AG04449 (cell line): ENCODE measurements around the gene IMMP2L.

Experiments used
- CTCF ChIA-PET: fragments of 350-600 bp; formaldehyde crosslinking; extraction: SDS; loops from one replicate; lab custom pipeline; 2021; ENCODE audit warnings: antibody characterized with exemption; lab: Yijun Ruan, JAX
- POLR2A ChIA-PET: fragments of 400-600, 350-600 bp; formaldehyde crosslinking; extraction: SDS; loops from one replicate; lab custom pipeline; 2020; ENCODE audit warnings: antibody characterized with exemption, inconsistent platforms; lab: Yijun Ruan, JAX
- DNase-seq: peaks from one replicate; pipeline ENCODE4 v3.0.0-alpha.2; 2010; ENCODE audit warnings: low read depth, low spot score
- H3K4me3 ChIP-seq: 2 replicates; pipeline ENCODE4 v1.5.1; 2011; ENCODE audit warnings: low read depth, mild to moderate bottlenecking, control low read depth, low read length
- CTCF ChIP-seq: IDR thresholded peaks from one replicate; pipeline ENCODE4 v1.5.1; 2011; ENCODE audit warnings: mild to moderate bottlenecking, moderate library complexity, low read length, control low read depth, inconsistent platforms; ENCODE audit not compliant: insufficient read depth; ENCODE audit errors: missing control alignments

The IMMP2L gene

GRCh38 chr7:111105269-111105668, 457.0 kb downstream of the IMMP2L start:
- TF ChIP-seq CTCF = no peak
- ChIA-PET CTCF (interaction anchor here (0.8 kb wide), 1 partner anchor 15 kb away, joined by 3 read pairs; the partner anchor contains the start of gene LRRN3), POLR2A (no interaction called here)
- DNase-seq = no peak
- no peak overlapping the region for H3K4me3 ChIP-seq

- TF ChIP-seq CTCF = no peak
- POLR2A ChIA-PET = no interaction called here
- no peak overlapping the region for H3K4me3 ChIP-seq
- CTCF ChIA-PET = no interaction called here
- DNase-seq = no peak
Measured at GRCh38 chr7:111104710-111105109, 457.6 kb downstream of the IMMP2L start.

- TF ChIP-seq CTCF = no peak
- ChIA-PET POLR2A (no interaction called here), CTCF (no interaction called here)
- no peak overlapping the region for H3K4me3 ChIP-seq
- DNase-seq = no peak
Measured at GRCh38 chr7:111103678-111104274, 458.5 kb downstream of the IMMP2L start.

- ChIA-PET CTCF (no interaction called here), POLR2A (no interaction called here)
- no peak for TF ChIP-seq CTCF
- H3K4me3 ChIP-seq = no peak overlapping the region
- no peak for DNase-seq
Measured at GRCh38 chr7:111103136-111103535, 459.2 kb downstream of the IMMP2L start.

- DNase-seq = no peak
- no peak overlapping the region for H3K4me3 ChIP-seq
- POLR2A ChIA-PET = no interaction called here
- TF ChIP-seq CTCF = no peak
- CTCF ChIA-PET = no interaction called here
Measured at GRCh38 chr7:111101856-111102646, 460.2 kb downstream of the IMMP2L start.

GRCh38 chr7:111098926-111099250, 463.4 kb downstream of the IMMP2L start:
- POLR2A ChIA-PET = no interaction called here
- no peak for TF ChIP-seq CTCF
- no peak for DNase-seq
- CTCF ChIA-PET = interaction anchor here (0.6 to 2.6 kb wide), 14 partner anchors 10 to 1256 kb away, joined by 3 to 7 read pairs (median 4); no protein-coding TSS in a partner anchor
- H3K4me3 ChIP-seq = no peak overlapping the region
